ENCODE data around the gene SFSWAP.
"Not testable (repeated sequence)": the region's sequence is repeated elsewhere in the genome, so short reads cannot be mapped to it uniquely, and the experiment has no call there.

The SFSWAP gene

DNA sequence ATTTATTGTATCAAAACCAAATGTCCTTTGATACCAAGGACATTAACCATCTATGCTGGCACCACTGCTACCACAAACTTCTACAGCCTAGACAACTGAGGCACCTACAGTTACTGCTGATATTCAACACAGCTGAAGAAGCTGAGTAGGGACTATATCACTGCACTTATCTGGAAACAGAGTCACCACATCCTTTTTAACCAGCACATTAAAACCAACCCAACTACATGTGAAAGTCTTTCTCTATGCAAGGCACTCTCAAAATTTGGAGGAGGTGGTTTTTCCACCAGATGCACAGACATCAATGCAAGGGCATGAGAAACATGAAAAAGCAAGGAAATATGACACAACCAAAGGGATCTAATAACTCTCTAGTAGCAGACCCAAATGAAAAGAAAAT, 7.7 kb upstream of the SFSWAP start:
- no peak for DNase-seq

DNA sequence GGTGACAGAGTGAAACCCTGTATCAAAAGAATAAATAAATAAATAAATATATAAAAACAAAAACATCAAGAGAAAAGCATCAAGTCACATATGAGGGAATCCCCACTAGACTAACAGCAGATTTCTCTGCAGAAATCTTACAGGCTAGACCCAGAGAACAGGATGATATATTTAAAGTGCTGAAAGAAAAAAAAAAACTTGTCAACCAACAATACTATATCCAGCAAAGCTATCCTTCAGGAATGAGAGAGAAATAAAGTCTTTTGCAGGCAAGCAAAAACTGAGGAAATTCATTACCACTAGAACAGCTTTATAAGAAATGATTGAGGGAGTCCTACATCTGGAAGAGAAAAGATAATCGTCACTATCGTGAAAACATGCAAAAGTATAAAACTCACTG, 6.4 kb upstream of the SFSWAP start:
- no peak for DNase-seq

DNA sequence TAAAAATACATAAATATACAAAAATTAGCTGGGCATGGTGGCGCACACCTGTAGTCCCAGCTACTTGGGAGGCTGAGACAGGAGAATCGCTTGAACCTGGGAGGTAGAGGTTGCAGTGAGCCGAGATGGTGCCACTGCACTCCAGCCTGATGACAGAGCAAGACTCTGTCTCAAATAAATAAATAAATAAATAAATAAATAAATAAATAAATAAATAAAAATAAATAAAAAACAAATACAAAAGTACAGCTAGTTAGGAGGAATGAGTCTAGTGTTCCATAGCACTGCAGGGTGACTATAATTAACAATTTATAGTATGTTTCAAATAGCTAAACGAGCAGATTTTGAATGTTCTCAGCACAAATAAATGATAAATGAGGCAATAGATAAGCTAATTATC, 4.2 kb upstream of the SFSWAP start:
- DNase-seq, result not testable (repeated sequence)

DNA sequence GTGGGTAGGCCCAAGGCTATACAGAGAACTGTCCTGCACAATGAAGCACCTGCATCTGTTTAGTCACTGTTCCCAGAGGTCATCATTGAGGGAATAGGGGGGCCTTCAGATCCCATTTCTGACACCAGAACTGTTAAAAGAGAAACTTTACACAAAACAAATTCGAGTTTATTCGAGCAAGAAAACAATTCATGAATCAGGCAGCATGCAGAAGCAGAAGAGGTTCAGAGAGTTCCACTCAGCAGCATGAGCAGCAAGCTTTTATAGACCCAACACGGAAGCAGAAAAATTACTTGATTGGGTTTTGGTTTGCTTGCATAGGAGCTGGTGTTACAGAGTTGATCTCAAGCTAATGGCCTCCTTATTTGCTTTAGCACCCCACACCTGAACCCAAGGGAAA, 1.7 kb upstream of the SFSWAP start:
- no peak for DNase-seq

DNA sequence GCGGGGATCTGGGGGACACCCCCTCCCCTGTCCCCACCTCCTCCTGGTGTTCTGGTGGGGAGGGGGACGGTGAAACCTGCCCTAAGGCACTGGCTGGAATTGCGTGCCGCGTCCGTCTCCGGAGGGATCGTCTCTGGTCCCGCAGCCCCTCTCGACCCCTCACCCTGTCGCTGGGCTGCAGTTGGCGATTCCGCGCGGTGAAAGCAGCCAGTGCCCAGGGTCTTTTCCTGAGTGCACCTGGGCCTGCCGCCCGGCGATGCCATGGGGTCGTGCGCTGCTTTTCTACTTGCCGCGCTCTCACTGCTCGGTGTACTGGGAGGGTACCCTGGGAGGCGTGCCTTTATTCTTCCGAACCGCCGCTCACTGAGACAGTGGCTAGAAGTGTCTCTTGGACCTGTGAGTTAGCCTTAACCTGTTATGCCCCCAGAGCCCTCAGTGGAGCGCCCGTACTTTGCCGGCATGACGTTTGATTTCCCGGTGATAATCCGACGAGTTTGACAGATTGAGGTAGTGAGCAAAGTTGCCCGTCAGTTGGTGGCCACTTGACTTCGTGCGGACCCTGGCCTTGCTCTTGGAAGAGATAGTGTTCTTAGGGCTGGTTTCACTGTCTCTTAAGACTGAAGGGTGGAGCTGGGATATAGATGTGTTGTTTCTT, 788 bp downstream of the SFSWAP start:
- DNase-seq, result no peak

DNA sequence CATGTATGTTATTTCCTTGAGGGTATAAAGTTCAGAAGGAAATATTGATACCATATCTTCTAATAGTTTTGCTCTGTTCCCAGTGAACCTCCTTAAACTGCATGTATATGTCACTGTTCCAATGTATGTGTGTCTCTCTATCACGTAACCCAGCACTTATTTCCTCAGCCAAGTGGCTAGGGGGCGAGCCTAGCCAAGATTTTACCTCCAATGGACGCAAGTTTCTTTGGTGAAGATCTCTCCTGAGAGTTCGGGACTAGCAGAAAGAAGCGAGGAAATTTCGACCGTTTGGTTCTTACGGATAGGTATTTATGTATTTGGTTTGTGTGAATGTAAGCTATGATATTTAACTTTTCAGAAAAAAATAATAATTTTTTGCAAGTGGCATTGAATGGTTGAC, 2.5 kb downstream of the SFSWAP start:
- no peak for DNase-seq

DNA sequence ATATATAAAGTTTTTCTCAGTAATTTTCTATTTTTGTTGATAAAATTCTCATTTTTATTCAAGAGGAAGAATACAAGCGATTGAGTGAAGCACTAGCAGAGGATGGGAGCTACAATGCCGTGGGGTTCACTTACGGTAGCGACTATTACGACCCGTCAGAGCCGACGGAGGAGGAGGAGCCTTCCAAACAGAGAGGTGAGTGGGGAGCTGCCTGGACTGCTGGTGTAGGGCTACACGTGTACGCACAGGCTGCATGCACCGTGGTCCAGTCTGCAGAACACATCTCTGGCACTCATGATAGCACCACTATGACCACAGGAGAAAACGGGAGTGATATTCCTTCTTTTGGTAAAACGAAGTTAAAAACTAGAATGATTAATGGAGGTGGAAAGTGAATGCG, 3.9 kb downstream of the SFSWAP start:
- DNase-seq, result no peak

DNA sequence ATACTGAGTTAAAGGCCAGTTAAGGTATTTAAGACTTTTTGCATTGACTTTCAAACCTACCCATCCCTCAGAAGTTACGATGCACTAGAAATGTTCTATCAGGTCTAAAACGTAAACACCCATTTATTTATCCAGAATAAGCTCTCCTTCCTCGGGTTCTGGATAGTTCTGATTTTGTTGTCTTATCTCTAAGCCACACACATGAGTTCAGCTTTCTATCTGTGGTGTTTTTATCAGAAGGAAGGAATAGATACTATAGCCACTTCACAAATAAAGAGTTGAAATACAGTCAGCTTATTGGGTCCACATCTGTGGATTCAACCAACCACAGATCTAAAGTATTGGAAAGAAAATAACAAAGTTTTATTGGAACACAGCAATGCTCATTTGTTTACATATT, 5.4 kb downstream of the SFSWAP start:
- no peak for DNase-seq

DNA sequence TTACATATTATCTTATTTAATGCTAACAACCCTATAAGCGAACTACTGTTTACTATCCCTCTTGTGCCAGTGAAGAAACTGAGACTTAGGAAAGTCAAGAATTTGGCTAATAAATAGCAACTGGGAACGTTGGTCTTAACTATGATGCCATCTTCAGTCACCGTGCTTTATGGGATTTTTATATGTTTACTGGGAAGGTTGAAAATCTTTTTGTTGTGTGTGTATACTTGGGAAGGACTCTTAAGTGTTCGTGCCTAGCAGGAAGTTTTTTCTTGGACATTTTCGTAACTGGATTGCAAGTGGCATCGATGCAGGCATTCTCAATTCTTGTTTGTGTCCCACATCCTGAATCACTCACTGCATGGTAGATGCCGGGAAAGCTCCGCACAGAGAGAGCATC, 9.4 kb downstream of the SFSWAP start:
- DNase-seq, result no peak

DNA sequence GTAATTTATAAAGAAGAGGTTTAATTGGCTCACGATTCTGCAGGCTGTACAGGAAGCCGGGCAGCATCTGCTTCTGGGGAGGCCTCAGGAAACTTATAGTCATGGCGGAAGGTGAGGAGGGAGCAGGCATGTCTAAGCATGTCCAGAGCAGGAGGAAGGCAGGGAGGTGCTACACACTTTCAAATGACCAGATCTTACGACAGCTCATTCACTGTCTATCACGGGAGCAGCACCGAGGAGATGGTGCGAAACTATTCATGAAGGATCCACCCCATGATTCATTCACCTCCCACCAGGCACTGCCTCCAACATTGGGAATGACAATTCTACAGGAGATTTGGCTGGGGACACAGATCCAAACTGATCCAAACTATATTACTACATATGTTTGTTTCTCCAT, 10.0 kb downstream of the SFSWAP start:
- no peak for DNase-seq

DNA sequence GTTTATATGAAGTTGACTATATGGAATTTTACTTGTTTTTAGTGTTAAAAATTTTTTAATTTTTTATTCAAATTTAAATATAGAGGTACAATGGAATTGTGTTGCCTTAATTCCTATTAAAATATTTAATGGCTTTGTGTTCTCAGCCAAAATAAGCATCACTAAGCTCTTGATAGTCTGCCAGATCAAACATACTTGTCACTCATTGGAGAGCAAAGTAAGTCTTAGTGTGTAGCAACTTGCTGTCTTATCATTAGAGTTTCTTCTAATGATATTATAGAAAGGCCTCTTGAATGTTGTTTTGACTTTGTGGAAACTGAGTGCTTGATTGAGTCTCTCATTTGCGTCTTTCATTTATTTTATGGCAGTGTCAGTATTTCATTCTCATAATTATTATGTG, 10.7 kb downstream of the SFSWAP start:
- no peak for DNase-seq

DNA sequence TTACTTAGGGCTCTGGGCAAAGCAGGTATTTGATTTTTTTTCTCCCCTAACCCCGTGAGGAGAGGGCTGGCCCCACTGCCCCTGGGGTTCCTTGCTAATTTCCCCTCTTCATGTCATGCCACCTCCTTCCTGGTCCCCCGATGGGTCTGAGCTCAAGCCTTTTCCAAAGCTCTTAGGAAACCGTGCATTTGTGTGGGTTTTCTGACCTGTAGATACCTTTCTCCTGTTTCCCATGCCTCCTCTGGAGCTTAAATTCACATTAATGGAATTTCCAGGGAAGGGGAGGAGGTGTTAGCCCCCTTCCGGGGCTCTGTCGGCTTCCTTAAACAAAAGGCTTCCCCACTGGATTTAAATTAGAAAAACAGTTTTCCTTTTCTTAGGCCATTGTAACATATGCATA, 12.6 kb downstream of the SFSWAP start:
- no peak for DNase-seq

DNA sequence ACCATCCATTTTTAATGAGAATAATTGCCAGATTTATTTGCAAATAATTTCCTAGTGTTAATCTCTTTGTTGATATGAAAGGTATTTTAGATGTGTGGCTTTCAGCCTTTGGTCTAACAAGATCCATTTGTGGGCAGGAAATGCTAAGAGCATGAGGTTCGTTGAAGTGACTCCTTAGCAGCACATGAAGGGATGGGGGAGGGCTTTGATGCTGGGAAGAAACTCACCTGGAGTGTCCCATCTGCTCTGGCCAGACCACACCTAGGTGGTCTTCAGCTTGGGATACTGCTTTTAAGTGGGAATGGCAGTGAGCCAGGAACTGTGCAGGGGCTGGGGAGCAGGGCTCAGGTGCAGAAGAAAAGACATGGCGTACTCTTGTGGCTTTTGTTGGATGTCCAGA, 13.6 kb downstream of the SFSWAP start:
- no peak for DNase-seq

DNA sequence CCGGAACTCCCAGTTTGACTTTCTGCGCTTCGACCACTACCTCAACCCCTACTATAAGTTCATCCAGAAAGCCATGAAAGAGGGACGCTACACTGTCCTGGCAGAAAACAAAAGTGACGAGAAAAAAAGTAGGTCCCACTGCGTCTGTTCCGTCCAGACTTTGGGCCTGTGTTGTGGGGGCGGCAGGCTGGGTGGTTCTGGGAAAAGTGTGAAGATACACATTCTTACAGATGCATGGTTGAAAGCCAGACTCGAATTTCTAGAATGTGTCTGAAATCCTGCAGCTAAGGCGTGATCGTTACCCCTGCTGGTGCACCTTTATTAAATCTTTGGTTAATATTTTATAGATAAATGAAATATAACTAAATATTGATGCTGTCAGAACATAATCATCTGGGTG, 14.6 kb downstream of the SFSWAP start:
- DNase-seq, result no peak

DNA sequence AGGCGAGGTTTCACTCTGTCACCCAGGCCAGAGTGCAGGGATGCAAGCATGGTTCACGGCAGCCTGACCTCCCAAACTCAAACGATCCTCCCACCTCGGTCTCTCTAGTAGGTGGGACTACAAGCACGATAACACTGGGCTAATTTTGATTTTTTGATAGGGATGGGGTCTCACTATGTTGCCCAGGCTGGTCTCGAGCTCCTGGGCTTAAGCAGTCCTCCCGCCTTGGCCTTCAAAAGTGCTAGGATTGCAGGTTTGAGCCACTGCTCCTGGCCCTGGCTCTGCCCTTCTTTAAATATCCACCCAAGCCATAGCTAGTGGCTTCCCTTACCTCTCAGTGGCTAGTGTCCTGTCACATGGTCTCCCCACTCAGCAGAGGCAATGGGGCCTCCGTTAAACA, 17.8 kb downstream of the SFSWAP start:
- no peak for DNase-seq

DNA sequence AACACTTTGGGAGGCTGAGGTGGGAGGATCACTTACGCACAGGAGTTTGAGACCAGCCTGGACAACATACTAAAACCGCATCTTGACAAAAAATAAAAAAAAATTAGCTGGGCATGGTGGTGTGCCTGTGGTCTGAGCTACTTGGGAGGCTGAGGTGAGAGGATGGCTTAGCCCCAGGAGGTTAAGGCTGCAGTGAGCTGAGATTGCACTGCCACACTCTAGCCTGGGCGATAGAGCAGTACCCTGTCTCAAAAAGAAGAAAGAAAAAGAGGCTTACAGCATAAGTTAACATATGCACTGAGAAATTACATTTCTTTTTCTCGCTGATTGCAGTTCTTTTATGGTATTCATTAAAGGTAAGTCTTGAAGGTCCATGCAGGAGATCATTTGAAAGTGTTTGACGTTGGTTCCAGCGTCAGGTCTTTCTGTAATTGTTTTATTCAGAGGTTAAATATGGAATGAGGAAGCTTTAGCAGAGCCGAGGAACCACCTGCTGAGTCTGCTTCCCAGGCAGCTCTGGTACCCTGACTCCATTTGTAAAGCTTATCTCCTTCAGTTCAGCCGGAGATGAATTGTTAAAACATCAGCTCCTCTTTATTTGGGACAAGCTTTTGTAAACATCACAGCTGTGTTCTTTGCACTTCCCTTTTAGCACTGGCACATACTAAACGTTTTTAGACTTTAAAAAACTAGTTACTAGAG, 18.5 kb downstream of the SFSWAP start:
- DNase-seq, result no peak

DNA sequence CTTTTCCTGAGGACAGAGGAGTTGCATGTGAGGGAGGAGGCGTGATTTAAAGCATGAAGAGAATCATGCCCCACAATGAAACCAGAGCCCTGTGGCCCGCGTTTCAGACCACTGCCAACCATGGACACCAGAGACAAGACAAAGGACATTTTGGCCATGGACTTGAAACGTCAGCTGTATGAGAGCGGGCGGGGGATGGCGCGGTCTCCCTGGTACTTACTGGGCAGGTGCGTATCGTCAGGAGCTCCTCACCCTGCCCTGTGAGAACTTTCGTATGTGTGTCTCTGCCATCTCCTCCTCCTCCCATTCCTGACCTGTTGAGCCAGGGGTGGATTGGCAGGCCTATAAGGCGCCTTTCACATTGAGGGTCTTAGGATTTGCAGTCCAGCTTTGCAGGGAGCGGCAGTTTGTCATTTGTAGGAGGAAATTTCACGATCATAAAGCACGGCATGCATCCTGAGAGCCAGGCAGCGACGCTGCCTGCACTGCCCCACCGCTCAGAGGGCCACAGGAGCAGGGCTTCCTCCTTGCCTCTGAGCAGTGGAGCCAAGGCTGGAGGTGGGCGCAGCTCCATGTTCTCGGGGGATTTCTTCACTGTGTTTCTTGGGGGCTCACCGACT, 22.2 kb downstream of the SFSWAP start:
- peak; percentile 47 for DNase-seq

DNA sequence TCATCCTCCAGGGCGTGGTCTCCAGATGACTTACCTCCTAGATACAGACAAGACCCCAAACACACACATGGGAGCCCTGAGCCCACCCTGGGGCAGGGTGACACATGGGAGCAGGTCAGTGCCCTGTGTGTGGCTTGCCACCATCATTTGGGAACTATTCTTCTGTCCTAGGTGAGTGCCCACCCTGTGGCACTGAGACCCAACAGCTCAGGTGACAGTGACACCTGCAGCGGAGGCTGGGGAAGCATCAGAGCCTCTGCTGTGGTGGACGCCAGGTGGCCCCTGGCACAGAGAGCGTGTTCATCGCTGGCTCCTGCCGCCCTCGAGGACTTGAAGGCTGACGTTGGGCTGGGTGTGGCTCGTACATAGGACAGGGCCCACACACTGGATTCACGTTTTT, 23.0 kb downstream of the SFSWAP start:
- DNase-seq, result peak; percentile 57

DNA sequence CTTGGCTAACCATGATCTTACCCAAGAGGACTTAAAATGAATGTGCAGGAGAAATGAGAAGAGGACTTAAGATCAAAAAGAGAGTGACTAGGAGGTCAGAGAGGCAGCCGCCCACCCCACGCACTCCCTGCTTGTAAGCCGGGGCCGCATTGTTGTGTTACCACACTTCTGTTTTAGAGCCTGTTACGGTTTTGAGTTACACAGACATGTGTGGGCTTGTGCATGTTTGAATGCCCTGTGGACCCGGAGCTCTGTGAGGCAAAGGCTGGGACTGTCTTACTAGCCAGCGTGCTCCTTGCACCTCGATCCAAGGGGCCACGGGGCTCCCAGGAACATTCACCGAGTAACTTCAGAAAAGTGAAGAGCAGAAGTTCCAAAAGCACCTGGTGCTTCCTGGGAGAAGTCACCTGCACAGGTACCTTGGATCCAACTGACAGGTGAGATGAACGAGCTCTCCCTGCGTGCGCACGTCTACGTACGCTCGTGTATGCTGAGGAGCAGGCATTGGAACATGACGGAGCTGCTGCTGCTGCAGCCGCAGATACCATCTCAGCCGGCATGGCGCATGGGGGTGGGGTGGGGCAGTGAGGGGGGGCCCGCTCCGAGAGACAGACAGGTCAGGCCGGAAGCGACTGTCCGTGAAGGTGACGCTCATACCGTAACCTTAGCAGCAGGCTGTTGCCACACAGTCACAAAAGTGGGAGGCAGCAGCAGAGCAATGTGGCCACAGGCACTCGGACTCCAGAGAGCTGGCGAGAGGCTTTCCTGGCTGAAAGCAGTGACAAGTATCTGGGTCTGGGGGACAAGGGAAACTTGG, 23.7 kb downstream of the SFSWAP start:
- DNase-seq, result peak; percentile 70

DNA sequence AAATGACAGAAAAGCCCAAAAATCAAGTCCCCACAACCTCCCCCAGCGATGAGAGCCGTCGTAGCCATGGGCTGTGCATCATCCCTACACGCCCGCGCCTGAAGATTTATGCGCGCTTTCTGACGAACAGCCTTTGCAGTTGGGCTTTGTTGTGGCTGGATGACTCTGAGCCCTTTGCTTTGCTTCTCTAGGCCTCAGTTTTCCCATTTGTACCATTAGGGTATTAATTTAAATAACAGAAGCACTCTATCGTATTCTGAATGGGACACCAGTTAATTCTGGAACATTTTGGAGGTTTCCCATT, 24.2 kb downstream of the SFSWAP start:
- DNase-seq, result no peak

DNA sequence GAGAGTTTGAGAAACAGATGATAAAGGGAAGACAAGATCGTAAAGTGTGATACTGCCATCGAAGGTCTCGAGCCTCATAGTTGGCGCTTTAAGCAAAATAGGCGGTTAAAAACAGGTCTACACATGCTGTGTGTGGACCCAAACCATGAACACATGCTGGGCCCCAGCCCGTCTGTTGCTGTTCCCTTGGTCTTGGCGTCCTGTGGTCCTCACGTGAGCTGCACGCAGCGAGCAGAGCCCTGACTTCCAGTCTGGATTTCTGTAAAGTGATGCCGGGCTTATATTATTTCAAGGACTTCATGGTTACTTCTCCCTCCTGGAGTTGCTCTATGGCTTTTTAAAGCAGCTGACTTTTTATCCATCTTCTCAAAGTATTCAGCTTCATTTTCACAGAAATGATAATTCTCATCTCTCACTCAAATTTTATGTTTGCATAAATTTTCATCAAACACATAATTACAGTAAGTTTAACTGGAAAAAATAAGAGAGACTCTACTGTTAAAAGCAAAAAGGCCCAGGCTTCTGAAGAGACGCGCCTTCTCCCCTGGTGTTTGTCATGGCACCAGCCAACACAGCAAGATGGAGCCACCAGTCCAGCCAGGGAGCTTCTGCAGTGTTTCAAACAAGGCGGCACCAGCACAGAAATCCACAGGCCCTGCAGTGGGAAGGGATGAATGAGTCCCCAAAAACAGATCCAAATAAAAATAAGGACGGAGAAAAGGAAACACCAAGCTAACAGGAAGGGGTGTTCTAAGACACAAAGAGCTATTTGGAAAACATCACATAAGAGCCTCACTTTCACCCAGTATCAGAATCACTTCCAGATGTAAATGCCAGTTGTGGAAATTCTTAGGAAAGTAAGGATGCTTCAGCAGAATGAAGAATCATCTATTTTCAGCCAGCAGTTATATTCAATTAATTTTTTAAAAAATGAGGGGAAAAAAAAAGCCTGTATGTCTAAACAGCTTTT, 24.9 kb downstream of the SFSWAP start:
- DNase-seq, result no peak

DNA sequence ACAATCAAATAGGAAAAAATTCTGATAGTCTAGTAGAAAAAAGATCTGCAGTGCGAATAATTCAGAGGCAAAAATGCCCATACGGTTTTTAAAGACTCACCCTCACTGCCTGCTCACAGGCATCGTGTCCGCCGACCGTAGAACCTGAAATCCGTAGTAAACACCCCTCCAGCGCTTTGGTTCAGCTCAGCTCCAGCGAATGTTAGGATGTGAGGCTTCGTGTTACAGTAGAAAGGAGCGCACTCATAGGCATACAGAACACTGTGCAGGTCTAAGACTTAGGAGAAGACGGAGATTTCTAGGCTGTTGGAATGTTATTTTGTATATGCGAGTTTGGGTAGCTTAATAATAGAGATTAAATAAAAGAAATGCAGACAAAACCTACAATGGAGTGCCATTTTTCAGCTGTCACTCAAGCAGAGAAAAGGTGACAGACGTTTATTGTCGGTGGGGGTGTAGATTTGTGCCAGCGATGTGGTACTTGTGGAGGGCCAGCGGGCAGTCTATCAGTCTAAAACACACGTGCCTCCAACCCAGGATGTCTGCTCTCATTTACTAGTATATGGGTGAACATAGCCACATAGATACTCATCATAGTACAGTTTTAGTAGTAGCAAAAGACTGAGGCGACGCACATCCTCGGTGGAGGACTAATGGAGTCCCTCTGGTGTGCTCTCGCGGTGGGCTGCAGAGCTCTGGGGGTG, 25.7 kb downstream of the SFSWAP start:
- DNase-seq, result no peak
